Renal cortex interstitium (tissue), 11 donors: ENCODE data around the gene PTPN2. TPM values are rescaled to one million over a fixed set of nuclear protein-coding genes. Genes with fewer than 3 reads are reported as not detected.

Experiments
- DNase-seq, 11 donors: peaks; one replicate each; pipeline ENCODE4 v3.0.0-alpha.2; 2013; ENCODE audit warnings: low read depth in 9 of 11, low spot score in 4 of 11; ENCODE audit errors: extremely low read depth in 1 of 11
- polyA plus RNA-seq, 3 donors: library from polyadenylated mRNA; unstranded; fragments of 120-200 nt; gene quantifications; one replicate each; pipeline ENCODE4 v1.2.1, GENCODE V29; 2013; ENCODE audit not compliant: insufficient read length in 3 of 3

The PTPN2 gene
- polyA plus RNA-seq, 3 donors: 46.8 to 63.8 (median 55.1) TPM

DNA sequence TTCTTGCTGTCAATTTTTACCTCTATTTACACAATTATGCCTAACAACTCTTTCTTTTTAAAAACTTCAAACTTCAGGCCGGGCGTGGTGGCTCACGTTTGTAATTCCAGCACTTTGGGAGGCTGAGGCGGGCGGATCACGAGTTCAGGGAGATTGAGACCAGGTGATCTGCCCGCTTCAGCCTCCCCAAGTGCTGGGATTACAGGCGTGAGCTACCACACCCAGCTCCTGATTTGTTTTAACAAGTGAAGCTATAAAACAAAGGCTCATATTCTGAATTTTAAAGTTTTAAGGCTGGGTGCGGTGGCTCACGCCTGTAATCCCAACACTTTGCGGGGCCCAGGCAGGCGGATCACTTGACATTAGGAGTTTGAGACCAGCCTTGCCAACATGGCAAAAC, 15.5 kb downstream of the PTPN2 start:
- no peak for DNase-seq

GRCh38 chr18:12867441-12868123, 16.5 kb downstream of the PTPN2 start:
- DNase-seq: no peak

DNA sequence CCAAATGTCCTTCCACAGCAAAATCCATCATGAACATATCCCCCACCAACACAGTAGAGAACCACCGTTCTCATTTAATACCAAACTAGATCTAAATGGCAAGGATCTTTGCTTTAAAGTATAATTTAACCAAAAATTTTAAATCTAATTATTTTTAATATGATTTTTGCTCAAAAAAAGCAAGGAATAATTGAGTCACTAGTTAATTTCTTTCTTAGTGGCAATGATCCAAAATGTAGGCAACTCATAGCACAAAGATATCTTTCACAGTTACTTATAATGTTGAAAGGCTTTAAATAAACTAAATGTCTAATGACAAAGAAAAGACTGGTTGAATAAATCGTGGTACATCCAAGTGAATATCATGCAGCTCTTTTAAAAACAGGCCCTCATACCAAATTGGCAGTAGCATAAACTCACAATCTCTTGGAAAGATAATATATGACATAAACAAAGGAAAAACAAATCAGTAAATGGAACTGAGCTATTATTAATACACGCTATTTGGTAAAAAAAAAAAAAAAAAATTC, 20.3 kb downstream of the PTPN2 start:
- DNase-seq: no peak

DNA sequence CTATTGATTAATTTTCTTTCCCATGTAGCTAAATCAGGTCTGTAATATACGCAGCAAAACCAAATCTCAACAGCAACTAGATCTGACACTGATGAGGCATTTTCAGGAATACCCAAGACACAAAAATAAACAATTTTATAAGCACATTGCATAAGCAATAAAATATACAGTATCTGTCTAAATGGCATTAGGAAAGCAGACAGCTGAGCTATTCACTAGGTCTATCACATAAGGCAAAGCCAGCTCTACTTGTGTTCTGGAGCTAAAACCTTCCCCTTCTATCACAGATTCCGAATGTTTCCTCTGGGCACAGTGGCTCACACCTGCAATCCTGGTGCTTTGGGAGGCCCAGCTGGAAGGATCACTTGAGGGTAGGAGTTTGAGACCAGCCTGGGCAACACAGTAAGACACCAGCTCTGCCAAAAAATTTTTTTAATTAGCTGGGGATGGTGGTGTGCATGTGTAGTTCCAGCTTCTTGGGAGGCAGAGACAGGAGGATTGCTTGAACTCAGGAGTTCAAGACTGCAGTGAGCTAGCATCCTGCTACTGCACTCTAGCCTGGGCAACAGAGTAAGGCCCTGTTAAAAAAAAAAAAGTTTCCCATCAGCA, 21.1 kb downstream of the PTPN2 start:
- no peak for DNase-seq

- no peak for DNase-seq
Observed at GRCh38 chr18:12862467-12862866, 21.6 kb downstream of the PTPN2 start.

DNA sequence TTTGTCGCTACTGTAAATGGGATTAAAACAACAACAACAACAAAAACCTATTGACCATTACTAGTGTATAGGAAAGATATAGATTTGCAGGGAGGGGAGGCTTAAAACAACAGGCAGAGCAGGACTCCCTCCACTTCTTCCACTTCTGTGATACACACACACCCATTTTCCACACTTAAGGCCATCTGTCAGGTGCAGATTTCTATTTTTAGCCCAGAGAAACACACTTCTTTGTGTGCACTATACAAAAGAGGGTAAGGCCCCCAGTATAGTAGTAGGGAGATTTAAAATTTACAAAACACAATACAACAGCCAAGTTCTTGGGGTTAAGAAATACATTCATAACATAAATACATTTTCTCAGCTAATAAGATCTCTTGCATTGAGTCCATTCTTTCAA, 22.4 kb downstream of the PTPN2 start:
- DNase-seq: no peak

DNA sequence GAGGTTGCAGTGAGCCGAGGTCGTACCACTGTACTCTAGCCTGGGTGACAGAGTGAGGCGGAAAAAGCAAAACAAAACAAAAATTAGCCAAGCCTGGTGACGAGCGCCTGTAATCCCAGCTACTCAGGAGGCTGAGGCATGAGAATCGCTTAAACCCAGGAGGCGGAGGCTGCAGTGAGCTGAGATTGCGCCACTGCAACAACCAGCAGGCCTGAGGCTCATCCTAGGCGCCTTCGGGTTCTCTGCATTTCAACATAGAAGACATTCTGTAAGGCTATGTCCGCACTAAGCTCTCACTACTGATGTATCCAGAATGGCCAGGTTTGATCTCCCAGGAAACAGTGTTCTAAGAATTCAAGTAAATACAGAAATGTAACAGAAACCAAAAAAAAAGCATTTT, 23.5 kb downstream of the PTPN2 start:
- no peak for DNase-seq

DNA sequence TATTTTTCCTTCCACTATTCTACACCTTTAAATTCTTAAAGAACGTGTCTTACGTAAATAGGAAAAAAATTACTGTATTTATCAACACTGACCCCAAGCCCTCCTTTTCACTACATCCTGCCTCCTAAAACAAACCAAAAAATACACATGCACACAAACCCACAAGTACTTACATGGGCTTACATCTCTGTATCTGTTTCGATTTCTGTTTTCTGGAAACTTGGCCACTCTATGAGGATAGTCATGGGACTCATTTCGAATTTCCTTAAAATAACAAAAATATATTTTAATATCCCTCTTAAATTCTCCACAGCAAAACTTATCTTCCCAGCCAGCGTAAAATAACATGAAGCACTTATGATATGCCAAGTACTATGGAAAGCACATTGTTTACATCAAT, 25.0 kb downstream of the PTPN2 start:
- no peak for DNase-seq

DNA sequence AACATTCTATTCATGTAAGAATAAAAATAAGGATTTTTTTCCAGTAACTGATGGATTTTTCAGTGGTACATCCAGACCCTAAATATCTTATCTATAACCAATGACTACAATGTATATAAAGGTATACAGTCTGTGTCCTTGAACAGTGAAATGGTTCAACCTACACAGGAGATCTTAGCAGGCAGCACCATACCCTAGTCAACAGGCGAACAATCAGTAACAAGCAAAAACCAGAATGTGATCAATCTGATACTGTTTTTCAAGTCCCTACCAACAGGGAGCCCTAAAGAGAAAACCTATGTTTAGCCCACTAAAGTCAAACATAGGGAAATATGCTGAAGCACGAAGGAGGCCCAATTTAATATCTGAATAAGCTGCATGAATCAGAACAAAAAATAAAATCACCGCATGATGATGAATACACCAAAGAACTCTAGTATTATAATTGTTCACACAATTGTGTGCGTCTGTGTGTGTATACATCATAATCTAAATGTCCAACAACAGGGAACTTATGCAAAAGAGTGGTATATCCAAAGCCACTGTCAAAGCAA, 26.0 kb downstream of the PTPN2 start:
- DNase-seq: no peak

DNA sequence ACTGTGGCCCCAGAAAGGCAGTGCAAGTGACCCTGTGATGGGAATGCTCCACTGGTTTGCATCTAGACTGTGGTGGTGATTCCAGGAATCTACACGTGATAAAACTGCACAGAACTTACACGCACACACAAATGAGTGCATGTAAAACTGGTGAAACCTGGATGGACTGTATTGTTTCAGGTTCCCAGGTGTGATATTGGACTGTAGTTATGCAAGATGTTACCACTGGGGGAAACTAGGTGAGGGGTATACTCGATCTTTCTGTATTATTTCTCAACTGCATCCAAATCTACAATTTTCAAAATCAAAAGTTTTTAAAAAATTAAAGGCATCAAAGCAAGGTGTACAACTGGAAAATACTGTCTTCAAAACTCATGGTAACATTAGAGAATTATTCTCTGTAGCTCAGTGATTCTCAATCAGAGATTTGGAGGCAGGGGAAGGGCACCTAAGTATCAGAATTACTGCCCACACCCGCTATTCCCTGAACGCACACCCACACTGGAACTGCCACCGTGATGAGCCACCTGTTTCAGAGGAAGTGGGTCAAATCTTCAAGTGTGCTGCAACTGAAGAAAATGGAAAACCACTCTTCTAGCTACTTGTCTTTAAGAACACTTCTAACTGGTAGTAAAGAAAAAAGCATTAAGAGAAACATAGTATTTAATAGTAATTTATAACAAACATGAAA, 26.7 kb downstream of the PTPN2 start:
- DNase-seq: no peak

DNA sequence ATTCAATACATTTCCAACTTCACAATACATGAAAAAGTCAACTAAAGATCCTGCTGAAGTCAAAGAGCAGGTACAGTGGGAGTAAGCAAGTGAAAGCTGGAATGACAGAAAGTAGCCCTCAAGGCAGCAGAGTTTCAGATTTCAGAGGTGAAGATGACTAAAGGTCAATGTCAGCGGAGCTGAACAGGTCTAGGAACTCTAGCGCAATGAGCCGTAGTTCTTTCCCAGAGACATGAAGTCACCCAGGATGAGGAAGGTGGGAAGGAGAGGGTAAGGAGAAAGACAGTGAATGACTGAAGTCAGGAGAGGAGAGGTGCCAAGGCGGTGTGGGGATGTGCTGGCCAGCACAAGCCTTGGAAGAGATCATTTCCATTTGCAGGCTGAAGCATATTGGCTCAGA, 28.1 kb downstream of the PTPN2 start:
- DNase-seq: no peak

DNA sequence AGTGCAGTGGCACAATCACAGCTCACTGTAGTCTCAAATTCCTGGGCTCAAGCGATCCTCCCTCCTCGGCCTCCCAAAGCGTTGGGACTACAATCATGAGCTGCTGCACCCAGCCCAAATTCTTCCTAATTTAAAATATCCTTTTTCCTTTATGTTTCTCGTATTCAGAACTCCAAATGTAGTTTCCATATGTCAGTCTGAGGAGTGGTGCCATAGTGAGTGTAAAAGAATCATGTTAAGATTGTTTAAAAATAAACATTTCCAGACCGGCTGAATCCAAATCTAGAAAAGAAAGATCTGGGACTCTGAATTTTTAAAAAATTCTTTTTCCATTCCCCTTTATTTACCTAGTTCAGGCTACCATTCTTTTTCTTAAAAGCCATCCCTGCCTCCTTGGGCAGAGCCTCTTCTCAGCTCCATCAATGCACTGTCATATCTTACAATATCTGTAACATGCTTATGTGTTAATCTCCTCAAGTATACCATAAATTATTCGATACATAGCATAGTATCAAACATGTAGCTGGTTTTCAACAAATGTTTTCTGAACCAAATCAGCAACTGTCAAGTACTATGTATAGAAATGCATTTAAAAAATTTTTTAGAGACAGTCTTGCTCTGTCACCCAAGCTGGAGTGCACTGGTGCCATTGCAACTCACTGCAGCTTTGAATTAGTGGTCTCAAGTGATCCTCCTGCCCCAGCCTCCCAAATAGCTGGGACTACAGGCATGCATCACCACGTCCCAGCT, 31.3 kb downstream of the PTPN2 start:
- no peak for DNase-seq

GRCh38 chr18:12851716-12852115, 32.3 kb downstream of the PTPN2 start:
- DNase-seq: no peak

DNA sequence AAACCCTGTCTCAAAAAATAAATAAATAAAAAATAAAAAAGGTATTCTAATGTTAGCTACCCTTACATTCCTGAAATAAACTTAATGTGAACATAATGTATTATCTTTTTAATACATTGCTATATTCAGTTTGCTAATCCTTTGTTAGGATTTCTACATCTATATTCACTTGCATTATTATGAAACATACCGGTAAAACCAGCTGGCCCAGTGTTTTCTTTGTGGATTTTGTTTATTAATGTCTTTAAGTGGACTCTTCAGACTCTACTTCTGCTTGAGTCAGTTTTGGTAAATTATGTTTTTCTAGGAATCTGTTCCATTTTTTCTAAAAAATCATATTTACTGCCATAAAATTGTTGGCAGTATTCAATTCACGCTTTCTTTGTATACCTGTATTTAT, 34.5 kb downstream of the PTPN2 start:
- no peak for DNase-seq

GRCh38 chr18:12848405-12848804, 35.6 kb downstream of the PTPN2 start:
- DNase-seq: no peak

- DNase-seq: no peak
Observed at GRCh38 chr18:12844391-12844790, 39.6 kb downstream of the PTPN2 start.

DNA sequence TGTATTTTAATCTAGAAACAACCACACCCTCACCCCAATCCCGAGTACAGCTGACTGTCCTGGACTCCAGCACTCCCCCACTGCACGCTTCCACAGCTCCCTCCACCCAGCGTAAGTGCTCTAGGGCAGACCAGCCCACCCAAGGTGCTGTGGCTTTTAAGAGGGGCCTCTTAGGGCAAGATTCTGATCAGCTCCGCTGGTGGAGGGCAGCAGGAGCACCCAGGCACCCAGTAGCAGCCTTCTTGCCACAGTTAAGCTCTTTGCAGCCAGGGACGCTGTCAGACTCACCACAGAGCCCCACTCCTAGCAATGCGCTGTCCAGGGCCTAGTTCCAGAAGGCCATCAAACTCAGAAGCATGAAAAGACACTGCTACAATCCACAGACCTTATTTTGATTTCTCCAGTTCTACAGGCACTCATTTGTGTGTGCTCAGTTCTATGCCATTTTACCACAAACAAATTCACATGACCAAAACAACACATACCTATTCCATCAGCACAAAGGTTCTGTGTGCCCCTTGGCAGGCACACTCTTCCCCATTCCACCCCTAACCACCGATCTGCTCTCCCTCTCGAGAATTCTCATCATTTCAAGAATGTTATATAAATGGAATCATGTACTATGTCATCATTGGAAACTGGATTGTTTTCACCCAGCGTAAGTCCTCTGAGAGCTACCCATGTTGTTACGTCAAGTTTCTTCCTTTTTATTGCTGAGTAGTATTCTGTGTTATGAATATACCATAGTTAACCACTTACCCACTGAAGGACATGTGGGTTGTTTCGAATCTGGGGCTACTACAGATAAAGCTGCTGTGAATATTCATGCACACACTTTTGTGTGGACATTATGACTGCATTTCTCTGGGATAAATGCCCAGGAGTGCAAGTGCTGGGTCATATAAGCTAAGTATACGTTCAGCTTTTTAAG, 40.4 kb downstream of the PTPN2 start:
- DNase-seq: no peak
